Prostate gland (tissue), 2 donors: ENCODE data around the gene GPR101.

Experiments used
- POLR2A ChIP-seq: fragments of 450-650 bp; IDR thresholded peaks from one replicate; pipeline ENCODE4 v1.6.1; 2016; ENCODE audit warnings: antibody characterized with exemption, mild to moderate bottlenecking
- POLR2AphosphoS5 ChIP-seq: sonication (generic); formaldehyde crosslinking; IDR thresholded peaks from one replicate; pipeline ENCODE4 v1.6.1; 2017; ENCODE audit warnings: antibody characterized with exemption
- TF ChIP-seq, protein P1 (sequence below), 4 experiments: fragments of 200-600 bp in 2 of 4; fragments of 450-650 bp in 2 of 4; sonication (generic) in 2 of 4; IDR thresholded peaks; 1 replicate in 3 of 4; 2 replicates in 1 of 4; pipeline ENCODE4 v1.5.1; 2016 to 2019; ENCODE audit warnings: antibody characterized with exemption in 4 of 4, mild to moderate bottlenecking in 2 of 4, moderate library complexity in 2 of 4

- TF ChIP-seq POLR2A, result no peak
- no peak for TF ChIP-seq POLR2AphosphoS5
- TF ChIP-seq, protein P1, sequence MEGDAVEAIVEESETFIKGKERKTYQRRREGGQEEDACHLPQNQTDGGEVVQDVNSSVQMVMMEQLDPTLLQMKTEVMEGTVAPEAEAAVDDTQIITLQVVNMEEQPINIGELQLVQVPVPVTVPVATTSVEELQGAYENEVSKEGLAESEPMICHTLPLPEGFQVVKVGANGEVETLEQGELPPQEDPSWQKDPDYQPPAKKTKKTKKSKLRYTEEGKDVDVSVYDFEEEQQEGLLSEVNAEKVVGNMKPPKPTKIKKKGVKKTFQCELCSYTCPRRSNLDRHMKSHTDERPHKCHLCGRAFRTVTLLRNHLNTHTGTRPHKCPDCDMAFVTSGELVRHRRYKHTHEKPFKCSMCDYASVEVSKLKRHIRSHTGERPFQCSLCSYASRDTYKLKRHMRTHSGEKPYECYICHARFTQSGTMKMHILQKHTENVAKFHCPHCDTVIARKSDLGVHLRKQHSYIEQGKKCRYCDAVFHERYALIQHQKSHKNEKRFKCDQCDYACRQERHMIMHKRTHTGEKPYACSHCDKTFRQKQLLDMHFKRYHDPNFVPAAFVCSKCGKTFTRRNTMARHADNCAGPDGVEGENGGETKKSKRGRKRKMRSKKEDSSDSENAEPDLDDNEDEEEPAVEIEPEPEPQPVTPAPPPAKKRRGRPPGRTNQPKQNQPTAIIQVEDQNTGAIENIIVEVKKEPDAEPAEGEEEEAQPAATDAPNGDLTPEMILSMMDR (IDR thresholded peaks at IDR 0.05), result no peak
Observed at GRCh38 chrX:137040113-137040794, 6.5 kb upstream of the GPR101 start.
